GM12872 (cell line): ENCODE measurements around the gene RCC2.

Experiments
- CTCF ChIP-seq: IDR thresholded peaks from 3 replicates; pipeline ENCODE4 v1.5.1; 2011; ENCODE audit warnings: low read depth, mild to moderate bottlenecking, low read length, moderate library complexity; ENCODE audit not compliant: insufficient read depth

RCC2 gene

GRCh38 chr1:17405898-17406759, 33.3 kb downstream of the RCC2 start:
- peak; percentile 93 for TF ChIP-seq CTCF

GRCh38 chr1:17404820-17405219, 34.7 kb downstream of the RCC2 start:
- no peak for TF ChIP-seq CTCF

- TF ChIP-seq CTCF, result no peak
These were observed 35.3 kb downstream of the RCC2 start for GRCh38 chr1:17404034-17404684.

GRCh38 chr1:17403081-17403480, 36.4 kb downstream of the RCC2 start:
- no peak for TF ChIP-seq CTCF

GRCh38 chr1:17401841-17402240, 37.6 kb downstream of the RCC2 start:
- no peak for TF ChIP-seq CTCF

GRCh38 chr1:17400725-17401341, 38.6 kb downstream of the RCC2 start:
- no peak for TF ChIP-seq CTCF

- no peak for TF ChIP-seq CTCF
These were observed 41.4 kb downstream of the RCC2 start for GRCh38 chr1:17397910-17398695.
